ENCODE data around the gene MRAP2.

DNA sequence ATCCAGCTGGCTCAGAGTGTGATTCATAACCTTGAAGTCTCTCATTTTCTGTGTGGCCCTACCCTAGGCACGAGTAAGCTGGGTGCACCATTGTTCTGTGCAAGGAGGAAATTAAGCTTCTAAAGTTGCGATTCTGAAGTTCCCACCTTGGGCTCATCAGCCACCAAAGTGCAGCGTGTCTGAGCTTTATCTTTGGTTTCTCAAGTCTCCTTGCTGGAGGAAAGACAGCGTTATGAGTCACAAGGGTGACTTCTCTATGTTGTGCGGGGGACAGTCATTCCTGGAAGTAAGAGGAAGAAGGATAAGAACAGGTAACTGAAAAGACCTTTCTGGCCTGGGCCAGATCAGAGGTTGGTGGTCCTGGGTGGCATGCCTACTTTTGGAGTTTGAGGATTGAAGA is 16.8 kb downstream of the MRAP2 start:
- TF ChIP-seq POLR2A (IDR thresholded peaks at IDR 0.05; ENCODE audit: low read length): no peak
- TF ChIP-seq GATA1 (IDR thresholded peaks at IDR 0.05; ENCODE audit: low read depth, low read length): no peak
